ENCODE results near the gene MMP25.
"Not testable (repeated sequence)": the region's sequence is repeated elsewhere in the genome, so short reads cannot be mapped to it uniquely, and the experiment has no call there.

The MMP25 gene

DNA sequence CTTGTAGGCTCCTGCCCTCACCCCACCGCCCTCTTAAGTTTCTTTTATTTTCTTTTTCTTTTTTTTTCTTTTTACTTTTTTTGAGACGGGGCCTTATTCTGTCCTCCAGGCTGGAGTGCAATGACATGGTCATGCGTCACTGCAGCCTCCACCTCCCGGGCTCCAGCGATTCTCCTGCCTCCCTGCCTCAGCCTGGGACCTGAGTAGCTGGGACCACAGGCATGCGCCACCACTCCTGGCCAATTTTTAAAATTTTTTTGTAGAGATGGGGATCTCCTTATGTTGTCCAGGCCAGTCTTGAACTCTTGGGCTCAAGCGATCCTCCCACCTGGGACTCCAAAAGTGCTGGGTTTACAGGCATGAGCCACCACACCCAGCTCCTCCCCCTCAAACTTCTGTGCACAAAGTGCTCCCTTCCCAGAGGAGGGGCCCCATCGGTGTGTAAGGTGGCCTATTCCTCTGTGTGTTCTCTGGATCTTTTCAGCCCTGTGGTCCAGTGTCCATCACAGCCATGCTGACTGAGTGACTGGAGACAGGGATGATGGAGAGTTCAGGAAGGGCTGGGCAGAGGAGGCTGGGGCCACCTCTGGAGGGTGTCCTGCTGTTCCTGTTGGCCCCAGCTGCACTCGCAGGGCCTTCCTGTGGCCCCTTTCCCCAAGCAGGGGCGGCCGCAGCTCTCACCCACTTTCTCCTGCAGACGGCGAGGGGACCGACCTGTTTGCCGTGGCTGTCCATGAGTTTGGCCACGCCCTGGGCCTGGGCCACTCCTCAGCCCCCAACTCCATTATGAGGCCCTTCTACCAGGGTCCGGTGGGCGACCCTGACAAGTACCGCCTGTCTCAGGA, 10.2 kb downstream of the MMP25 start:
- FAIRE-seq: no peak

DNA sequence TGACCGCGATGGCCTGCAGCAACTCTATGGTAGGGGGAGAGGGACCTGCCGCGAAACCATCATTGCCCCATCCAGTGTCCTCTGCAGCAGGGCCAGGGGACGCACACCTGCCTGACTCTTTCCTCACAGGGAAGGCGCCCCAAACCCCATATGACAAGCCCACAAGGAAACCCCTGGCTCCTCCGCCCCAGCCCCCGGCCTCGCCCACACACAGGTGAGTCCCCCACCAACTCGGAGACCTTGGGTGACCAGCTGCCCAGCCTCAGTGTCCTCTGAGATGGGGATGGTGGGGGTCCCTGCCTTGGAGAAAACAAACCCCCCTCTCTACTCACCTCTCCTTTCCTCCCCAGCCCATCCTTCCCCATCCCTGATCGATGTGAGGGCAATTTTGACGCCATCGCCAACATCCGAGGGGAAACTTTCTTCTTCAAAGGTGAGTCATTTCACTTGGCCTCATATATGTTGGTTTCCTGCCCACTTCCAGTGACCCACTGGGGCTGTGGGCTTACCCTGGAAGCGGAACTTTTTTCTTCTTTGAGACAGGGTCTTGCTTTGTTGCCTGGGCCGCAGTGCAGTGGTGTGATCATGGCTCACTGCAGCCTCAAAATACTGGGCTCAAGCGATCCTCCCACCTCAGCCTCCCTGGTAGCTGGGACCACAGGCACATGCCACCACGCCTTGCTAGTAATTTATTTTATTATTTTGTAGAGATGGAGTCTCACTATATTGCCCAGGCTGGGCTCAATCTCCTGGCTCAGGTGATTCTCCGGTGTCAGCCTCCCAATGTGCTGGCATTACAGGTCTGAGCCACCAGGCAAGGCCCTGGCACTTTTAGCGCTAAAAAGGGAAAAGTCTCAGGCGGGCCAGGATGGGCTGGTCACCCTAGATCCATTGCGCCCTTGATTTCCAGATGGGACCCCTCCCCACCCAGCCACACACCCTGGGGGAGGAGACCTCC, 11.1 kb downstream of the MMP25 start:
- no peak for FAIRE-seq

- no peak for FAIRE-seq
Observed at GRCh38 chr16:3058139-3059030, 12.0 kb downstream of the MMP25 start.

GRCh38 chr16:3059041-3059722, 12.8 kb downstream of the MMP25 start:
- no peak for FAIRE-seq

- FAIRE-seq: no peak
Observed at GRCh38 chr16:3059723-3060242, 13.4 kb downstream of the MMP25 start.

DNA sequence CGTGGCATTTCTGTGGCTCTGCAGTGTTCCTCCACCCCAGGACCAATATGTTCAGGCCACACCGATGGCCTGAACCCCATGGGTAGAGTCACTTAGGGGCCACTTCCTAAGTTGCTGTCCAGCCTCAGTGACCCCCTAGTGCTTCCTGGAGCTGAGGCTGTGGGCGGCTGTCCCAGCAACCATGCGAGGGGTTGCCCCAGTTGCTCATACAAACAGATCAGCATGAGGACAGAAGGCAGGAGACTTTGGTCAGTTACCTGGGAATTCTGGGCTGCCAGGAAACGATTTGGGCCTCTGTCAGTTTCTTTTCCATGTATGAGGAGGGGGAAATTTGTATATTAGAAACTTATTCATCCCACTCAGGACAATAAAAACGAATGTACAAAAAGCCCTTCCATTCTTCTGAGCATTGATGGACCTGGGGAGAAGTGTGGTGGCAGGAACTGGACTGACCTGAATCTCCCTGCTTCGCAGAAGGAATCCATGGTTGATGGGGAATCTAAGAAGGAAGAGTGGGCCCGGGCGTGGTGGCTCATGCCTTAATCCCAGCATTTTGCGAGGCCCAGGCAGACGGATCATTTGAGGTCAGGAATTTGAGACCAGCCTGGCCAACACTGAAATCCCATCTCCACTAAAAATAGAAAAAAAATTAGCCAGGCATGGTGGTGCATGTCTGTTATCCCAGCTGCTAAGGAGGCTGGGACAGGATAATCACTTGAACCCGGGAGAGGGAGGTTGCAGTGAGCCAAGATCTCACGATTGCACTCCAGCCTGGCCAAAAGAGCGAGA, 14.2 kb downstream of the MMP25 start:
- no peak for FAIRE-seq

GRCh38 chr16:3062553-3062952, 16.2 kb downstream of the MMP25 start:
- FAIRE-seq: no peak

DNA sequence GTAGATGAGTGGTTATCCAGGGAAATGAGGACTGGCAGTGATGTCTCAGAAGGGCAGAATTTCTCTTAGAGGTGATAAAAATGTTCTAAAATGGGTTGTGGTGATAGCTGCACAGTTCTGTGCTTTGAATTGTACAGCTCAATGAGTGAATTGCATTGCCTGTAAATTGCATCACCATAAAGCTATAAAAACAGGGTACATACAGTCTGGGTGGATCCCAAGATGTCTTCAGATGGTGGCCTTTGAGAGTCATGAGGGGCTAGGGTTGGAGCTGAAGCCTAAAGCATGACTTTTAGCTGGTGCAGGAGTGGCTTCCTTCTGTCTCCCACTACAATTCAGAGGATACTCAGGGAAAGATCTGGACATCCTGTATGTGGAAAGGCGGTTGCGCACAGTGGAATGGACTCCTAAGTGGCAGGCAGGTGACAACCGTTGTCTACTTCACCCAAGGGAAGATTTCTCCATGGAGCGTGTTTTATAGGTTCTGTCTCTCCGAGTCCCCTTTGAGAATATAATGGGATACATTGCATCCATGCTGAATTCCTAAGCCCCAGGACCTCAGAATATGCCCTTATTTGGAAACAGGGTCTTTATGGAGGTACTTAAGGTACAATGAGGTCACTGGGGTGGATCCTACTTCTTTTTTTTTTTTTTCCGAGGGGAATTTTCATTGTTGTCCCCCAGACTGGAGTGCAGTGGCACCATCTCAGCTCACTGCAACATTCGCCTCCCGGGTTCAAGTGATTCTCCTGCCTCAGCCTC, 17.4 kb downstream of the MMP25 start:
- FAIRE-seq: no peak

DNA sequence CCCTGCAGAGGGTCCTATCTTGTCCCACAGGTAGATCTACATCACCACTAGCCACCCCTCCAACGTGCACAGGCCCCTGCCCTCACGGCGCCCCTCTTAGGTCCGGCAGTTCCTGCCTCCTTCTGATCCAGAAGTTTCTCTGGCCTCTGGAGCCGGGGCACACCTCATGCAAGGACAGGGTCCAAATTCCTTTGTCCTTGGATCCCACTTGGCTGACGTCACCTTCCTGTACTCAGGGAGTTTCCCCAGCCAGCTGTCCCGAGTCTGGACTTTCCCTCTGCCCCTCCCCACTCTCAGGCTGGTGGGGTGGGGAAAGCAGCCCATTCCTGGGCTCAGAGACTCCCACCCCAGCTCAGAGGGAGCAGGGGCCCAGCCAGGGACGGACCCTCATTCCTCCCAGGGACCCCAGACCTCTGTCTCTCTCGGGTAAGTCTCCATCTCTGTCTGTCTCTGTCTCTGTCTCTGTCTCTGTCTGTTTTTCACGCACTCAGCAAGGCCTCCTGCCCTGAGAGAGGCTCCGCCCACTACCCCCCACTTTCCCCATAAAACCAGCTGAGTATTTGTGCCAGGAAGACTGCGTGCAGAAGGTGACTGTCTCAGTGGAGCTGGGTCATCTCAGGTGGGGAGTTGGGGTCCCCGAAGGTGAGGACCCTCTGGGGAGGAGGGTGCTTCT, 18.8 kb downstream of the MMP25 start, which contains the start of gene IL32:
IL32 (plus strand) TSS at position 572 of the 673 bp plus-strand sequence. CDS start 172 bp downstream, outside the sequence.
- FAIRE-seq: no peak

DNA sequence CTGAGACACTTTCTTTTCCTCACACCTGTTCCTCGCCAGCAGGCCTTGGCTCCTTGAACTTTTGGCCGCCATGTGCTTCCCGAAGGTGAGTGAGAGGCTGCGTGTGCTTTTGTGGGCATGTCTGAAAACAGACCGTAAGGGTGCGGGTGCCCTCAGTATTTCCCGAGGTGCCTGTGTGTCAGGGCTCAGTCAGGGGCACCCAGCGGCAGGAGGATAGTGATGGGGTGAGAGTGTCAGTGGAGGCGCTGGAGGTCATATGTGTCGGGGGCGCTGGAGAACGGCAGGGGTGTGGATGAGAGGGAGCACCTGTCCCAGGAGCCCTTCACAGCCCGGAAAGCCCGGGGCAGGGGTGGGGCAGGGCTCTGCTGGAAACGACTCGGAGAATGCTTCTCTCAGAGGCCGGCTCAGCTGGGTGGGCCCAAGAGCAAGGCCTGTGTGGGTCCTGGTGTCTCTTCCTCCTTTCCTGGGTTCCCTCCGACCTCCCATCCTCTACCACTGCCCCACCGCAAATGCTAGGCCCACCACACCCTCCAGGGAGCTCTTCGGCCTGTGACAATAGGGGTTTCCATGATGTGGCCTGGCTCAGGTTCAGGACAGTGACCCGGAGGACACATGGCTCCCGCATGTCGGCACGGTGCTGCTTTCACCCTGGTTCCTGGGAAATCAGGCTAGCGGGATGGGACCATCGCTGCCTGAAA, 19.5 kb downstream of the MMP25 start:
- no peak for FAIRE-seq

DNA sequence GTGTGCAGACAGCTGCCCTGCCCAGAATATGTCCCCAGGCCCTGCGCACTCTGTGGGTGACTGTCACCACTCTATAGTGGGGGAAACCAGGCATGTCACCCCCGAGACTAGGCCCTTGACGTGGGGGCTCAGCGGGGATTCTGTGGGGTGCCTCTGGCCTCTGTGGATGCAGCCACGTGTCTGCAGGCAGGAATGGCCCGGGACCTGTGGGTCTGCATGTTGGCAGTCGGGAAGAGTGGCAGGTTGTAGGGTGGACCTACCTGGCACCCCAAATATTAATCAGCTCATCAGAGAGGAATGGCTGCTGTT, 20.0 kb downstream of the MMP25 start:
- FAIRE-seq: no peak

GRCh38 chr16:3068487-3068886, 22.1 kb downstream of the MMP25 start:
- no peak for FAIRE-seq

DNA sequence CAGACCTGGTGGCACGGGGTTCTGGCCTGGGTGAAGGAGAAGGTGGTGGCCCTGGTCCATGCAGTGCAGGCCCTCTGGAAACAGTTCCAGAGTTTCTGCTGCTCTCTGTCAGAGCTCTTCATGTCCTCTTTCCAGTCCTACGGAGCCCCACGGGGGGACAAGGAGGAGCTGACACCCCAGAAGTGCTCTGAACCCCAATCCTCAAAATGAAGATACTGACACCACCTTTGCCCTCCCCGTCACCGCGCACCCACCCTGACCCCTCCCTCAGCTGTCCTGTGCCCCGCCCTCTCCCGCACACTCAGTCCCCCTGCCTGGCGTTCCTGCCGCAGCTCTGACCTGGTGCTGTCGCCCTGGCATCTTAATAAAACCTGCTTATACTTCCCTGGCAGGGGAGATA, 22.8 kb downstream of the MMP25 start:
- FAIRE-seq: not testable (repeated sequence)

GRCh38 chr16:3070608-3071111, 24.3 kb downstream of the MMP25 start:
- FAIRE-seq: no peak

GRCh38 chr16:3071655-3072054, 25.3 kb downstream of the MMP25 start:
- FAIRE-seq: no peak

DNA sequence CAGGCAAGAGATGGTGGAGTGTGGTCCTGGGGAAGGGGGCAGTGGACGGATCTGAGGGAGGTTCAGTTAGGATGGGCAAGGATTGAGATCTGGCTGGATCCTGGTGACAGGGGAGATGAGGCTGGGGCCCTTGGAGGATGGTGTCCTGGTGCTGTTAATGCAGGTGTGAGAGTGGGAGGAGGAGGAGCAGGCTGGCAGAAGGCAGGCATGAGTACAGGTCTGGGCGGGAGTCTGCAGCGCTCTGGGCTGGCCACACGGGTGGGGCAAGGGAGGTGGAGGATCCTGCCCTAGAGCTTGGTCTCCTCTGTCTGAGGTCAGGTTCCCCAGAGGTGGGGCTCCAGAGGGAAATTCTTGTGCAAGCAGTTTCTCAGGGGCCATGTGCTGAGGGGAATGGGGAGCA, 25.8 kb downstream of the MMP25 start:
- not testable (repeated sequence) for FAIRE-seq

DNA sequence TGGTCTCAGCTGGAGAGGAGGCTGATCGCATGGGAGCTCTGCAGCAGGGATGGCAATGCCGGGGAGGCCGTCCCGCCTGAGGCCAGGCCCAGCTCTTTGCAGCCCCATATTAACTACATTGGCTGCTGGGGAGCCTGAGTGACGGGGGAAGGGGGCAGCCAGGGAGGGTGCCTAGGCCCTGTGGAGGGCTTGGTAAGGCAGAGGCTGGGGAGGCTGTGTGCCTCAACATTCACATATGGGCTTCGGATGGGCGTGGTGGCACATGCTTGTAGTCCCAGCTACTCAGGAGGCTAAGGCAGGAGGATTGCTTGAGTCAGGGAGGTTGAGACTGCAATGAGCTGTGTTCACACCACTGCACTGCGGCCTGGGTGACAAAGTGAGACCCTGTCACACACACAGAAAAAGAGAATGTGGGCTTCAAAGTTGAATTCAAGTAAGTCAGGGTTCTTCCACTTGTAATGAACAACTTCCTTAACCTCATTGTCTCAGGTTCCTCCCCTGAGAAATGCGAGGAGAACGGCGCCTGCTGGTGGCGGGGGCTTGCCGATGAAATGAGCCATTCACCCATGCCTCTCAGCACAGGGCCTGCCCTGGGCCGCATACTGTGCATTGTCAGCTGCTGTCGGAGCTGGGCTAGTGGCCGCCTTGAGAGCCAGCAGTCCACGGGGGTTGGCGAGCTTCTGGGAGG, 26.4 kb downstream of the MMP25 start:
- not testable (repeated sequence) for FAIRE-seq

- FAIRE-seq: no peak
Observed at GRCh38 chr16:3073448-3073847, 27.1 kb downstream of the MMP25 start.

Data from A204.1 (cell line).